Prostate gland (tissue), 2 donors: ENCODE measurements around the gene DISP2.

Experiments
- POLR2A ChIP-seq: fragments of 450-650 bp; IDR thresholded peaks from one replicate; pipeline ENCODE4 v1.6.1; 2016; ENCODE audit warnings: antibody characterized with exemption, mild to moderate bottlenecking
- POLR2AphosphoS5 ChIP-seq: sonication (generic); formaldehyde crosslinking; IDR thresholded peaks from one replicate; pipeline ENCODE4 v1.6.1; 2017; ENCODE audit warnings: antibody characterized with exemption
- TF ChIP-seq, protein P1 (sequence below), 4 experiments: fragments of 200-600 bp in 2 of 4; fragments of 450-650 bp in 2 of 4; sonication (generic) in 2 of 4; IDR thresholded peaks; 1 replicate in 3 of 4; 2 replicates in 1 of 4; pipeline ENCODE4 v1.5.1; 2016 to 2019; ENCODE audit warnings: antibody characterized with exemption in 4 of 4, mild to moderate bottlenecking in 2 of 4, moderate library complexity in 2 of 4

- TF ChIP-seq, protein P1, sequence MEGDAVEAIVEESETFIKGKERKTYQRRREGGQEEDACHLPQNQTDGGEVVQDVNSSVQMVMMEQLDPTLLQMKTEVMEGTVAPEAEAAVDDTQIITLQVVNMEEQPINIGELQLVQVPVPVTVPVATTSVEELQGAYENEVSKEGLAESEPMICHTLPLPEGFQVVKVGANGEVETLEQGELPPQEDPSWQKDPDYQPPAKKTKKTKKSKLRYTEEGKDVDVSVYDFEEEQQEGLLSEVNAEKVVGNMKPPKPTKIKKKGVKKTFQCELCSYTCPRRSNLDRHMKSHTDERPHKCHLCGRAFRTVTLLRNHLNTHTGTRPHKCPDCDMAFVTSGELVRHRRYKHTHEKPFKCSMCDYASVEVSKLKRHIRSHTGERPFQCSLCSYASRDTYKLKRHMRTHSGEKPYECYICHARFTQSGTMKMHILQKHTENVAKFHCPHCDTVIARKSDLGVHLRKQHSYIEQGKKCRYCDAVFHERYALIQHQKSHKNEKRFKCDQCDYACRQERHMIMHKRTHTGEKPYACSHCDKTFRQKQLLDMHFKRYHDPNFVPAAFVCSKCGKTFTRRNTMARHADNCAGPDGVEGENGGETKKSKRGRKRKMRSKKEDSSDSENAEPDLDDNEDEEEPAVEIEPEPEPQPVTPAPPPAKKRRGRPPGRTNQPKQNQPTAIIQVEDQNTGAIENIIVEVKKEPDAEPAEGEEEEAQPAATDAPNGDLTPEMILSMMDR (IDR thresholded peaks at IDR 0.05), result no peak
- TF ChIP-seq POLR2A, result no peak
- no peak for TF ChIP-seq POLR2AphosphoS5
Measured at GRCh38 chr15:40345867-40346578, 12.0 kb upstream of the DISP2 start.
